Gastroesophageal sphincter (tissue), 4 donors: ENCODE data around the gene PLCL1. TPM values are rescaled to one million over a fixed set of nuclear protein-coding genes. Genes with fewer than 3 reads are reported as not detected.

Experiments used
- ATAC-seq: fragments of 150-250 bp; one replicate; pipeline ENCODE4 v1.9.1; 2016; ENCODE audit warnings: mild to moderate bottlenecking, moderate library complexity
- H3K27ac ChIP-seq, 4 donors: fragments of 200-600 bp; sonication (generic) in 3 of 4; 1 replicate in 3 of 4; 2 replicates in 1 of 4; pipeline ENCODE4 v1.5.1; 2016 to 2019
- H3K27me3 ChIP-seq: fragments of 200-600 bp; sonication (generic); one replicate; pipeline ENCODE4 v1.5.1; 2019
- H3K36me3 ChIP-seq, 2 donors: fragments of 200-600 bp; sonication (generic); one replicate each; pipeline ENCODE4 v1.5.1; 2019; ENCODE audit warnings: control low read depth in 1 of 2
- H3K4me1 ChIP-seq, 3 donors: fragments of 200-600 bp; sonication (generic); 1 replicate in 2 of 3; 2 replicates in 1 of 3; pipeline ENCODE4 v1.5.1; 2016 to 2019; ENCODE audit warnings: control low read depth in 2 of 3
- H3K4me3 ChIP-seq, 2 donors: fragments of 200-600 bp; sonication (generic); one replicate each; pipeline ENCODE4 v1.5.1; 2019; ENCODE audit warnings: mild to moderate bottlenecking in 1 of 2, moderate library complexity in 1 of 2
- H3K9me3 ChIP-seq, 3 donors: fragments of 200-600 bp; sonication (generic); one replicate each; pipeline ENCODE4 v1.5.1; 2017 to 2019; ENCODE audit warnings: control low read depth in 2 of 3
- CTCF ChIP-seq, 4 experiments: fragments of 200-600 bp in 2 of 4; fragments of 450-650 bp in 2 of 4; sonication (generic) in 1 of 4; IDR thresholded peaks; one replicate each; pipeline ENCODE4 v1.5.1; 2017 to 2019; ENCODE audit warnings: antibody characterized with exemption in 4 of 4, mild to moderate bottlenecking in 2 of 4, moderate library complexity in 2 of 4
- EP300 ChIP-seq: sonication (generic); formaldehyde crosslinking; IDR thresholded peaks from one replicate; pipeline ENCODE4 v1.6.1; 2017; ENCODE audit warnings: antibody characterized with exemption, mild to moderate bottlenecking
- POLR2A ChIP-seq, 2 donors: fragments of 450-650 bp; IDR thresholded peaks; one replicate each; pipeline ENCODE4 v1.6.1; 2017; ENCODE audit warnings: antibody characterized with exemption in 2 of 2, mild to moderate bottlenecking in 2 of 2, moderate library complexity in 1 of 2
- POLR2AphosphoS5 ChIP-seq: sonication (generic); formaldehyde crosslinking; IDR thresholded peaks from one replicate; pipeline ENCODE4 v1.6.1; 2017; ENCODE audit warnings: antibody characterized with exemption
- WGBS, 2 donors: methylation state at CpG; one replicate each; pipeline ENCODE4 v1.1.5; 2018; ENCODE audit warnings: low coverage in 1 of 2; 5-methylcytosine and 5-hydroxymethylcytosine counted together
- total RNA-seq, 4 donors: library from RNA; depleted of rRNA; stranded (reverse); fragments of >200 nt; gene quantifications; one replicate each; pipeline ENCODE4 v1.1.0, GENCODE V29; 2016

Gene PLCL1
- total RNA-seq, 4 donors from 2014 or later, result 23.4 to 89.2 (median 47.4) TPM

- Histone ChIP-seq H3K27ac (no peak overlapping the region), H3K36me3 (no peaks in the 10 kb centered on the region), H3K9me3 (no peaks in the 10 kb centered on the region), H3K27me3 (no peaks in the 10 kb centered on the region), H3K4me3 (no peak overlapping the region), H3K4me1 (peaks cover 0 to 29% (median 5%) of the 10 kb centered on the region in 3 donors)
- no peak for ATAC-seq
- 90 to 100% methylated on average over 1 of the region's 1 CpG for WGBS, 2 donors
- TF ChIP-seq EP300 (no peak), CTCF (IDR thresholded peaks at IDR 0.05) (no peak), POLR2AphosphoS5 (no peak), POLR2A (IDR thresholded peaks at IDR 0.05) (no peak)
These were observed 137.3 kb downstream of the PLCL1 start for GRCh38 chr2:197941715-197942114.

- Histone ChIP-seq H3K27me3 (no peaks in the 10 kb centered on the region), H3K27ac (no peak overlapping the region), H3K4me1 (peaks cover 0 to 40% (median 5%) of the 10 kb centered on the region in 3 donors), H3K36me3 (no peaks in the 10 kb centered on the region), H3K9me3 (no peaks in the 10 kb centered on the region), H3K4me3 (no peak overlapping the region)
- 100% methylated on average over 1 of the region's 1 CpG for WGBS, 2 donors
- TF ChIP-seq POLR2AphosphoS5 (no peak), CTCF (IDR thresholded peaks at IDR 0.05) (no peak), POLR2A (IDR thresholded peaks at IDR 0.05) (no peak), EP300 (no peak)
- no peak for ATAC-seq
These were observed 139.3 kb downstream of the PLCL1 start for GRCh38 chr2:197943731-197944130.

GRCh38 chr2:197944416-197945096 is 140.2 kb downstream of the PLCL1 start:
- Histone ChIP-seq H3K27me3 (no peaks in the 10 kb centered on the region), H3K4me1 (peaks cover 0 to 41% (median 5%) of the 10 kb centered on the region in 3 donors), H3K4me3 (no peak overlapping the region), H3K9me3 (no peaks in the 10 kb centered on the region), H3K27ac (no peak overlapping the region), H3K36me3 (no peaks in the 10 kb centered on the region)
- TF ChIP-seq CTCF (IDR thresholded peaks at IDR 0.05) (no peak), EP300 (no peak)
- ATAC-seq, result no peak
- WGBS, 2 donors, result 14 to 24% methylated on average over 2 of the region's 2 CpGs

- no peaks in the 10 kb centered on the region for H3K27me3 ChIP-seq
- TF ChIP-seq POLR2AphosphoS5, result no peak
- no peak for TF ChIP-seq CTCF (IDR thresholded peaks at IDR 0.05)
- TF ChIP-seq EP300, result no peak
- no peak for TF ChIP-seq POLR2A (IDR thresholded peaks at IDR 0.05)
- ATAC-seq, result no peak
- 41 to 57% methylated on average over 2 of the region's 2 CpGs for WGBS, 2 donors
- H3K36me3 ChIP-seq, result no peaks in the 10 kb centered on the region
- peaks cover 0 to 51% (median 7%) of the 10 kb centered on the region in 3 donors for H3K4me1 ChIP-seq
- H3K9me3 ChIP-seq, result no peaks in the 10 kb centered on the region
- H3K4me3 ChIP-seq, result no peak overlapping the region
- no peak overlapping the region for H3K27ac ChIP-seq
These were observed 142.2 kb downstream of the PLCL1 start for GRCh38 chr2:197946562-197946961.

- Histone ChIP-seq H3K9me3 (no peaks in the 10 kb centered on the region), H3K27me3 (no peaks in the 10 kb centered on the region), H3K4me1 (peaks cover 0 to 56% (median 7%) of the 10 kb centered on the region in 3 donors), H3K4me3 (no peak overlapping the region), H3K27ac (no peak overlapping the region), H3K36me3 (no peaks in the 10 kb centered on the region)
- no peak for ATAC-seq
- TF ChIP-seq POLR2A (IDR thresholded peaks at IDR 0.05) (no peak), CTCF (IDR thresholded peaks at IDR 0.05) (no peak)
- WGBS, 2 donors, result 69 to 94% methylated on average over 2 to 3 of the region's 3 CpGs
These were observed 142.9 kb downstream of the PLCL1 start for GRCh38 chr2:197947219-197947757.
